GM23338 (cell line): ENCODE results near the gene KCNT1. TPM values are rescaled to one million over a fixed set of nuclear protein-coding genes. Genes with fewer than 3 reads are reported as not detected.

ENCODE experiments used
- ATAC-seq: fragments of 200-7000 bp; cut with Tn5 transposase; 3 replicates; pipeline ENCODE4 v1.9.1; 2020
- DNase-seq: peaks from one replicate; pipeline ENCODE4 v3.0.0-alpha.2; 2015; ENCODE audit warnings: low spot score
- H2AFZ ChIP-seq: fragments of 200-600 bp; sonication (generic); 2 replicates; pipeline ENCODE4 v1.8.0; 2016; ENCODE audit warnings: antibody characterized with exemption, mild to moderate bottlenecking, moderate library complexity
- H3F3A ChIP-seq: fragments of 200-600 bp; sonication (generic); replicated peaks from 2 replicates; pipeline ENCODE4 v1.8.0; 2017; ENCODE audit warnings: antibody characterized with exemption, mixed run types, low read depth
- H3K27ac ChIP-seq: fragments of 200-600 bp; sonication (generic); 2 replicates; pipeline ENCODE4 v1.6.1; 2016; ENCODE audit warnings: low read depth
- H3K27me3 ChIP-seq: fragments of 200-600 bp; sonication (generic); 2 replicates; pipeline ENCODE4 v1.8.0; 2016; ENCODE audit warnings: mild to moderate bottlenecking, mixed run types, moderate library complexity; ENCODE audit not compliant: insufficient read depth
- H3K36me3 ChIP-seq: fragments of 200-600 bp; sonication (generic); 2 replicates; pipeline ENCODE4 v1.8.0; 2016; ENCODE audit warnings: mild to moderate bottlenecking; ENCODE audit not compliant: insufficient read depth
- H3K4me1 ChIP-seq: fragments of 200-600 bp; sonication (generic); 2 replicates; pipeline ENCODE4 v1.8.0; 2016; ENCODE audit warnings: mild to moderate bottlenecking, moderate library complexity; ENCODE audit not compliant: insufficient read depth
- H3K4me2 ChIP-seq: fragments of 200-600 bp; sonication (generic); 2 replicates; pipeline ENCODE4 v1.7.1; 2017; ENCODE audit warnings: mixed run types
- H3K4me3 ChIP-seq: fragments of 200-600 bp; sonication (generic); 2 replicates; pipeline ENCODE4 v1.6.1; 2016; ENCODE audit warnings: mixed run types
- H3K79me2 ChIP-seq: fragments of 200-600 bp; sonication (generic); replicated peaks from 2 replicates; pipeline ENCODE4 v1.8.0; 2017; ENCODE audit warnings: mild to moderate bottlenecking; ENCODE audit not compliant: insufficient read depth
- H3K9me2 ChIP-seq: fragments of 200-600 bp; sonication (generic); 2 replicates; pipeline ENCODE4 v1.8.0; 2017; ENCODE audit not compliant: insufficient read depth
- H4K20me1 ChIP-seq: fragments of 200-600 bp; sonication (generic); replicated peaks from 2 replicates; pipeline ENCODE4 v1.8.0; 2017; ENCODE audit warnings: mild to moderate bottlenecking; ENCODE audit not compliant: insufficient read depth
- H3K27ac Mint-ChIP-seq: 2 replicates; pipeline ENCODE4 v1.8.0; 2020; ENCODE audit warnings: inconsistent platforms, mild to moderate bottlenecking, moderate library complexity, mixed read lengths
- H3K27me3 Mint-ChIP-seq: 3 replicates; pipeline ENCODE4 v1.8.0; 2022; ENCODE audit warnings: low read depth, mild to moderate bottlenecking, moderate library complexity, mixed read lengths, inconsistent platforms; ENCODE audit not compliant: insufficient read depth, poor library complexity
- H3K36me3 Mint-ChIP-seq: 3 replicates; pipeline ENCODE4 v1.8.0; 2021; ENCODE audit warnings: low read depth, mild to moderate bottlenecking, inconsistent platforms, moderate library complexity, mixed read lengths
- H3K4me1 Mint-ChIP-seq: 3 replicates; pipeline ENCODE4 v1.8.0; 2020; ENCODE audit warnings: mild to moderate bottlenecking, inconsistent platforms, mixed read lengths
- H3K4me3 Mint-ChIP-seq: 3 replicates; pipeline ENCODE4 v1.8.0; 2021; ENCODE audit warnings: moderate library complexity, mild to moderate bottlenecking, inconsistent platforms, mixed read lengths
- H3K9me3 Mint-ChIP-seq: 3 replicates; pipeline ENCODE4 v1.8.0; 2020; ENCODE audit warnings: moderate library complexity, mild to moderate bottlenecking, inconsistent platforms, mixed read lengths
- CREB1 ChIP-seq: fragments of 250-450 bp; sonication (Bioruptor Pico); IDR thresholded peaks from 2 replicates; pipeline ENCODE4 v1.5.0; 2020; ENCODE audit warnings: low read depth, mild to moderate bottlenecking, moderate library complexity
- EZH2 ChIP-seq: fragments of 200-600 bp; sonication (generic); IDR thresholded peaks from one replicate; pipeline ENCODE4 v1.8.0; 2017; ENCODE audit warnings: antibody characterized with exemption, mild to moderate bottlenecking, low read depth; ENCODE audit not compliant: unreplicated experiment
- ZNF114 ChIP-seq: fragments of 250-450 bp; sonication (Bioruptor Pico); IDR thresholded peaks from 2 replicates; pipeline ENCODE4 v1.5.0; 2020; ENCODE audit warnings: mild to moderate bottlenecking, moderate library complexity
- ZNF331 ChIP-seq: fragments of 250-450 bp; sonication (Bioruptor Pico); IDR thresholded peaks from 2 replicates; pipeline ENCODE4 v1.5.0; 2020; ENCODE audit warnings: low read depth, mild to moderate bottlenecking, moderate library complexity
- polyA plus RNA-seq: library from polyadenylated mRNA; unstranded; fragments of >200 nt; fragmentation: Nextera tagmentation; extraction: Ambion mirVana; gene quantifications from 2 replicates; pipeline ENCODE4 v1.2.1, GENCODE V29; 2016
- total RNA-seq: library from RNA; depleted of rRNA; stranded (reverse); fragments of >200 nt; shearing (Covaris generic); gene quantifications from 2 replicates; pipeline ENCODE4 v1.2.3, GENCODE V29; 2014
- TF ChIP-seq, protein P1 (sequence below): fragments of 250-450 bp; sonication (Bioruptor Pico); IDR thresholded peaks from 2 replicates; pipeline ENCODE4 v1.5.0; 2020; ENCODE audit warnings: mild to moderate bottlenecking, moderate library complexity

Gene KCNT1
- total and polyA plus RNA-seq, 2 experiments from 2014 or later = 0.05 to 0.28 TPM

DNA sequence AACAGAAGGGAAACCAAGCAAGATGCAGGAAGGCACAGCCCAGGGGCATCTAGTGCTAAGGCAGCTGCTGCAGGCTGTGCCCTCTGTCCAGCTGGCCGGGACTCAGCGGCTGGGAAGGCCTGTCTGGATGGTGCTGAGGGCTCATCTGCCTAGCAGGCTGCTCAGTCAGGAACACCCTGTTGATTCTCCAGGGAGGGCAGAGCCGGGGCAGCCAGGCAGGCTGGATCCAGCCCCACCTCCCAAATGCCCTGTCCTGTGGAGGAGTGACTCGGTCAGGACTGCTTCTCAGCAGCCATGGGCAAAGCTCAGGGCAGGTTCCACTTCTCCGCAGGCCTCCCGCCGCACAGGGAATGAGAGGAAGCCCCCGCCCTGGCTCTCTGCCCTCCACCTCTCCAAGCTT lies 46.7 kb upstream of the KCNT1 start (continued):
- TF ChIP-seq, protein P1, sequence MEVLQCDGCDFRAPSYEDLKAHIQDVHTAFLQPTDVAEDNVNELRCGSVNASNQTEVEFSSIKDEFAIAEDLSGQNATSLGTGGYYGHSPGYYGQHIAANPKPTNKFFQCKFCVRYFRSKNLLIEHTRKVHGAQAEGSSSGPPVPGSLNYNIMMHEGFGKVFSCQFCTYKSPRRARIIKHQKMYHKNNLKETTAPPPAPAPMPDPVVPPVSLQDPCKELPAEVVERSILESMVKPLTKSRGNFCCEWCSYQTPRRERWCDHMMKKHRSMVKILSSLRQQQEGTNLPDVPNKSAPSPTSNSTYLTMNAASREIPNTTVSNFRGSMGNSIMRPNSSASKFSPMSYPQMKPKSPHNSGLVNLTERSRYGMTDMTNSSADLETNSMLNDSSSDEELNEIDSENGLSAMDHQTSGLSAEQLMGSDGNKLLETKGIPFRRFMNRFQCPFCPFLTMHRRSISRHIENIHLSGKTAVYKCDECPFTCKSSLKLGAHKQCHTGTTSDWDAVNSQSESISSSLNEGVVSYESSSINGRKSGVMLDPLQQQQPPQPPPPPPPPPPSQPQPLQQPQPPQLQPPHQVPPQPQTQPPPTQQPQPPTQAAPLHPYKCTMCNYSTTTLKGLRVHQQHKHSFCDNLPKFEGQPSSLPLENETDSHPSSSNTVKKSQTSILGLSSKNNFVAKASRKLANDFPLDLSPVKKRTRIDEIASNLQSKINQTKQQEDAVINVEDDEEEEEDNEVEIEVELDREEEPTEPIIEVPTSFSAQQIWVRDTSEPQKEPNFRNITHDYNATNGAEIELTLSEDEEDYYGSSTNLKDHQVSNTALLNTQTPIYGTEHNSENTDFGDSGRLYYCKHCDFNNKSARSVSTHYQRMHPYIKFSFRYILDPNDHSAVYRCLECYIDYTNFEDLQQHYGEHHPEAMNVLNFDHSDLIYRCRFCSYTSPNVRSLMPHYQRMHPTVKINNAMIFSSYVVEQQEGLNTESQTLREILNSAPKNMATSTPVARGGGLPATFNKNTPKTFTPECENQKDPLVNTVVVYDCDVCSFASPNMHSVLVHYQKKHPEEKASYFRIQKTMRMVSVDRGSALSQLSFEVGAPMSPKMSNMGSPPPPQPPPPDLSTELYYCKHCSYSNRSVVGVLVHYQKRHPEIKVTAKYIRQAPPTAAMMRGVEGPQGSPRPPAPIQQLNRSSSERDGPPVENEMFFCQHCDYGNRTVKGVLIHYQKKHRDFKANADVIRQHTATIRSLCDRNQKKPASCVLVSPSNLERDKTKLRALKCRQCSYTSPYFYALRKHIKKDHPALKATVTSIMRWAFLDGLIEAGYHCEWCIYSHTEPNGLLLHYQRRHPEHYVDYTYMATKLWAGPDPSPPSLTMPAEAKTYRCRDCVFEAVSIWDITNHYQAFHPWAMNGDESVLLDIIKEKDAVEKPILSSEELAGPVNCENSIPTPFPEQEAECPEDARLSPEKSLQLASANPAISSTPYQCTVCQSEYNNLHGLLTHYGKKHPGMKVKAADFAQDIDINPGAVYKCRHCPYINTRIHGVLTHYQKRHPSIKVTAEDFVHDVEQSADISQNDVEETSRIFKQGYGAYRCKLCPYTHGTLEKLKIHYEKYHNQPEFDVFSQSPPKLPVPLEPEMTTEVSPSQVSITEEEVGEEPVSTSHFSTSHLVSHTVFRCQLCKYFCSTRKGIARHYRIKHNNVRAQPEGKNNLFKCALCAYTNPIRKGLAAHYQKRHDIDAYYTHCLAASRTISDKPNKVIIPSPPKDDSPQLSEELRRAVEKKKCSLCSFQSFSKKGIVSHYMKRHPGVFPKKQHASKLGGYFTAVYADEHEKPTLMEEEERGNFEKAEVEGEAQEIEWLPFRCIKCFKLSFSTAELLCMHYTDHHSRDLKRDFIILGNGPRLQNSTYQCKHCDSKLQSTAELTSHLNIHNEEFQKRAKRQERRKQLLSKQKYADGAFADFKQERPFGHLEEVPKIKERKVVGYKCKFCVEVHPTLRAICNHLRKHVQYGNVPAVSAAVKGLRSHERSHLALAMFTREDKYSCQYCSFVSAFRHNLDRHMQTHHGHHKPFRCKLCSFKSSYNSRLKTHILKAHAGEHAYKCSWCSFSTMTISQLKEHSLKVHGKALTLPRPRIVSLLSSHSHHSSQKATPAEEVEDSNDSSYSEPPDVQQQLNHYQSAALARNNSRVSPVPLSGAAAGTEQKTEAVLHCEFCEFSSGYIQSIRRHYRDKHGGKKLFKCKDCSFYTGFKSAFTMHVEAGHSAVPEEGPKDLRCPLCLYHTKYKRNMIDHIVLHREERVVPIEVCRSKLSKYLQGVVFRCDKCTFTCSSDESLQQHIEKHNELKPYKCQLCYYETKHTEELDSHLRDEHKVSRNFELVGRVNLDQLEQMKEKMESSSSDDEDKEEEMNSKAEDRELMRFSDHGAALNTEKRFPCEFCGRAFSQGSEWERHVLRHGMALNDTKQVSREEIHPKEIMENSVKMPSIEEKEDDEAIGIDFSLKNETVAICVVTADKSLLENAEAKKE (CRISPR knock-in tag) = no peak
- no peak for TF ChIP-seq ZNF331

- Mint-ChIP-seq H3K4me1 (peaks cover 6% of the 10 kb centered on the region), H3K27me3 (peaks cover 1% of the 10 kb centered on the region), H3K27ac (no peak overlapping the region), H3K36me3 (peaks cover 27% of the 10 kb centered on the region), H3K4me3 (no peak overlapping the region), H3K9me3 (peaks cover 46% of the 10 kb centered on the region)
- DNase-seq (no peak), ATAC-seq (no peak)
- H3K4me2 ChIP-seq = no peak overlapping the region
- no peaks in the 10 kb centered on the region for H3K9me2 ChIP-seq
- no peaks in the 10 kb centered on the region; the same call in 1 of the 2 replicates for H3K36me3 ChIP-seq
- H3K4me1 ChIP-seq = no peaks in the 10 kb centered on the region; the same call in 1 of the 2 replicates
- no peaks in the 10 kb centered on the region for H3K79me2 ChIP-seq
- TF ChIP-seq CREB1 (CRISPR knock-in tag) = no peak
- TF ChIP-seq ZNF331 = no peak
- no peak for TF ChIP-seq ZNF114 (CRISPR knock-in tag)
- no peaks in the 10 kb centered on the region for H3F3A ChIP-seq
- no peak overlapping the region for H3K27ac ChIP-seq
- no peaks in the 10 kb centered on the region for H4K20me1 ChIP-seq
- H2AFZ ChIP-seq = no peak overlapping the region
- no peak overlapping the region for H3K4me3 ChIP-seq
- H3K27me3 ChIP-seq = no peaks in the 10 kb centered on the region
Observed at GRCh38 chr9:135657416-135657815, 44.6 kb upstream of the KCNT1 start.

GRCh38 chr9:135659252-135659651 lies 42.7 kb upstream of the KCNT1 start:
- H3K27ac Mint-ChIP-seq = no peak overlapping the region
- H3K27me3 ChIP-seq = no peaks in the 10 kb centered on the region
- no peak overlapping the region for H3K27ac ChIP-seq
- H3K9me3 Mint-ChIP-seq = peaks cover 28% of the 10 kb centered on the region
- H3K36me3 Mint-ChIP-seq = peaks cover 14% of the 10 kb centered on the region
- peaks cover 1% of the 10 kb centered on the region for H3K27me3 Mint-ChIP-seq
- no peaks in the 10 kb centered on the region for H3K9me2 ChIP-seq
- DNase-seq (no peak), ATAC-seq (no peak)
- H4K20me1 ChIP-seq = no peaks in the 10 kb centered on the region
- H3K4me3 ChIP-seq = no peak overlapping the region
- H3K4me1 Mint-ChIP-seq = peaks cover 6% of the 10 kb centered on the region
- no peaks in the 10 kb centered on the region for H3K79me2 ChIP-seq
- no peak for TF ChIP-seq EZH2
- H3K4me3 Mint-ChIP-seq = no peak overlapping the region
- no peaks in the 10 kb centered on the region for H3K36me3 ChIP-seq
- no peaks in the 10 kb centered on the region; the same call in 1 of the 2 replicates for H3K4me1 ChIP-seq
- no peak overlapping the region for H3K4me2 ChIP-seq
- no peak overlapping the region for H2AFZ ChIP-seq
- H3F3A ChIP-seq = no peaks in the 10 kb centered on the region
